ENCODE measurements around the gene CYB561D2.

- TF ChIP-seq, protein P1, sequence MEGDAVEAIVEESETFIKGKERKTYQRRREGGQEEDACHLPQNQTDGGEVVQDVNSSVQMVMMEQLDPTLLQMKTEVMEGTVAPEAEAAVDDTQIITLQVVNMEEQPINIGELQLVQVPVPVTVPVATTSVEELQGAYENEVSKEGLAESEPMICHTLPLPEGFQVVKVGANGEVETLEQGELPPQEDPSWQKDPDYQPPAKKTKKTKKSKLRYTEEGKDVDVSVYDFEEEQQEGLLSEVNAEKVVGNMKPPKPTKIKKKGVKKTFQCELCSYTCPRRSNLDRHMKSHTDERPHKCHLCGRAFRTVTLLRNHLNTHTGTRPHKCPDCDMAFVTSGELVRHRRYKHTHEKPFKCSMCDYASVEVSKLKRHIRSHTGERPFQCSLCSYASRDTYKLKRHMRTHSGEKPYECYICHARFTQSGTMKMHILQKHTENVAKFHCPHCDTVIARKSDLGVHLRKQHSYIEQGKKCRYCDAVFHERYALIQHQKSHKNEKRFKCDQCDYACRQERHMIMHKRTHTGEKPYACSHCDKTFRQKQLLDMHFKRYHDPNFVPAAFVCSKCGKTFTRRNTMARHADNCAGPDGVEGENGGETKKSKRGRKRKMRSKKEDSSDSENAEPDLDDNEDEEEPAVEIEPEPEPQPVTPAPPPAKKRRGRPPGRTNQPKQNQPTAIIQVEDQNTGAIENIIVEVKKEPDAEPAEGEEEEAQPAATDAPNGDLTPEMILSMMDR (IDR thresholded peaks at IDR 0.05 in 4 of 5, conservative IDR thresholded peaks at IDR 0.05 in 1 of 5), result no peak
- no peak for TF ChIP-seq POLR2A (IDR thresholded peaks at IDR 0.05)
Observed at GRCh38 chr3:50325113-50325480, 25.6 kb upstream of the CYB561D2 start.

Measured in gastrocnemius medialis (tissue), 4 donors.